Measurements from ENCODE around the gene ALG1.
"Not testable (repeated sequence)": the region's sequence is repeated elsewhere in the genome, so short reads cannot be mapped to it uniquely, and the experiment has no call there.

GRCh38 chr16:5080461-5080860, 8.8 kb downstream of the ALG1 start:
- not testable (repeated sequence) for TF ChIP-seq EZH2 (IDR thresholded peaks at IDR 0.05; ENCODE audit: borderline replicate concordance, low read depth, low read length, severe bottlenecking); CTCF (IDR thresholded peaks at IDR 0.05; ENCODE audit: extremely low read depth in 1 of 2, insufficient read depth in 1 of 2, low read depth in 1 of 2, low read length in 2 of 2); JUN (IDR thresholded peaks at IDR 0.05; ENCODE audit: borderline replicate concordance, insufficient read depth, insufficient read length, low read depth); POLR2AphosphoS5 (IDR thresholded peaks at IDR 0.05; ENCODE audit: insufficient read depth, low read depth, low read length); POLR2A (IDR thresholded peaks at IDR 0.05; ENCODE audit: low read depth, low read length); FOS (IDR thresholded peaks at IDR 0.05; ENCODE audit: borderline replicate concordance, insufficient read depth, low read length); MAX (IDR thresholded peaks at IDR 0.05; ENCODE audit: insufficient read depth, insufficient read length)
